K562 (cell line): ENCODE measurements around the gene WASL. TPM values are rescaled to one million over a fixed set of nuclear protein-coding genes. Genes with fewer than 3 reads are reported as not detected.

Experiments used
- ATF7 ChIP-seq: fragments of 450-650 bp; IDR thresholded peaks from 2 replicates; pipeline ENCODE4 v1.7.1; 2014; ENCODE audit warnings: mild to moderate bottlenecking, moderate library complexity
- DACH1 ChIP-seq: fragments of 450-650 bp; IDR thresholded peaks from 2 replicates; pipeline ENCODE4 v1.6.1; 2018; ENCODE audit not compliant: partially characterized antibody
- DMBX1 ChIP-seq: fragments of 250-450 bp; sonication (Bioruptor Pico); IDR thresholded peaks from 2 replicates; pipeline ENCODE4 v1.8.0; 2022; ENCODE audit warnings: inconsistent platforms, mild to moderate bottlenecking, moderate library complexity, borderline replicate concordance
- EP300 ChIP-seq: IDR thresholded peaks from 2 replicates; pipeline ENCODE4 v1.6.1; 2012; ENCODE audit warnings: low read length, improper control_type of control experiment
- ETV5 ChIP-seq: sonication (generic); formaldehyde crosslinking; IDR thresholded peaks from 2 replicates; pipeline ENCODE4 v1.4.0; 2020; ENCODE audit warnings: low read depth, mild to moderate bottlenecking, missing genetic modification reagents
- HOXB6 ChIP-seq: fragments of 250-450 bp; sonication (Bioruptor Pico); IDR thresholded peaks from 2 replicates; pipeline ENCODE4 v1.5.1; 2022; ENCODE audit warnings: mild to moderate bottlenecking, borderline replicate concordance
- MAFK ChIP-seq: IDR thresholded peaks from 2 replicates; pipeline ENCODE4 v1.6.1; 2011; ENCODE audit warnings: low read length, improper control_type of control experiment
- MTA2 ChIP-seq: fragments of 450-650 bp; IDR thresholded peaks from 2 replicates; pipeline ENCODE4 v1.6.1; 2016; ENCODE audit warnings: low read depth
- NBN ChIP-seq: fragments of 450-650 bp; IDR thresholded peaks from 2 replicates; pipeline ENCODE4 v1.6.1; 2016; ENCODE audit warnings: low read depth, mild to moderate bottlenecking
- SRF ChIP-seq, 2 experiments: fragments of 250-450, 450-650 bp in 1 of 2; sonication (Bioruptor Pico) in 1 of 2; sonication (generic) in 1 of 2; formaldehyde crosslinking; IDR thresholded peaks; 2 replicates each; pipeline versions ENCODE4 v1.5.0 to v1.5.1; 2020 to 2022; ENCODE audit warnings: mild to moderate bottlenecking in 1 of 2, missing genetic modification reagents in 1 of 2
- SRSF7 ChIP-seq: fragments of 200-400 bp; formaldehyde crosslinking; optimal IDR thresholded peaks from 2 replicates; pipeline ENCODE3; 2017; ENCODE audit warnings: mild to moderate bottlenecking, low read depth, low read length
- U2AF1 ChIP-seq: fragments of 200-400 bp; formaldehyde crosslinking; optimal IDR thresholded peaks from 2 replicates; pipeline ENCODE3; 2017; ENCODE audit warnings: mild to moderate bottlenecking, low read depth, low read length, moderate library complexity
- ZNF134 ChIP-seq: fragments of 250-450 bp; sonication (Bioruptor Pico); conservative IDR thresholded peaks from 2 replicates; pipeline ENCODE4 v1.4.0; 2020
- ZNF253 ChIP-seq: fragments of 250-450 bp; sonication (Bioruptor Pico); conservative IDR thresholded peaks from 2 replicates; pipeline ENCODE4 v1.6.1; 2021; ENCODE audit warnings: mild to moderate bottlenecking
- ZNF507 ChIP-seq: conservative IDR thresholded peaks from 2 replicates; pipeline ENCODE4 v1.6.1; 2017; ENCODE audit warnings: missing genetic modification characterization, missing compliant biosample characterization
- ZNF695 ChIP-seq: fragments of 450-650 bp; formaldehyde crosslinking; IDR thresholded peaks from 2 replicates; pipeline ENCODE4 v1.4.0; 2020; ENCODE audit warnings: mild to moderate bottlenecking, moderate library complexity
- ZNF76 ChIP-seq: fragments of 250-450 bp; sonication (Bioruptor Pico); IDR thresholded peaks from 2 replicates; pipeline ENCODE4 v1.4.0; 2020; ENCODE audit warnings: mild to moderate bottlenecking, moderate library complexity, borderline replicate concordance
- polyA plus RNA-seq, 8 experiments: library from polyadenylated mRNA; depleted of rRNA in 4 of 8; stranded (reverse) in 5 of 8; unstranded in 3 of 8; fragments of >200 nt; fragmentation: Nextera tagmentation in 2 of 8; fragmentation: Illumina TruSeq in 1 of 8; extraction: Ambion mirVana in 2 of 8; extraction: Trizol in 1 of 8; gene quantifications; 2 replicates each; pipeline versions ENCODE4 v1.2.1 to v1.2.3, GENCODE V29; 2011 to 2014; ENCODE audit warnings: inconsistent platforms in 1 of 8, missing spikeins in 1 of 8
- total RNA-seq, 7 experiments: library from RNA; depleted of rRNA in 6 of 7; stranded (reverse); fragments of >200 nt in 6 of 7; fragmentation: Illumina TruSeq in 2 of 7; extraction: Trizol in 2 of 7; gene quantifications; 2 replicates each; pipeline versions ENCODE4 v1.2.1 to v1.2.3, GENCODE V29; 2011 to 2021; ENCODE audit warnings: low replicate concordance in 1 of 7
- TF ChIP-seq, protein P1 (sequence below): fragments of 250-450 bp; sonication (Bioruptor Pico); IDR thresholded peaks from 2 replicates; pipeline ENCODE4 v1.5.0; 2022; ENCODE audit warnings: mild to moderate bottlenecking
- TF ChIP-seq, protein P2 (sequence below), 3 experiments: fragments of 200-800 bp in 1 of 3; fragments of 250-450 bp in 1 of 3; fragments of 450-650 bp in 1 of 3; sonication (Bioruptor Pico) in 1 of 3; sonication (Bioruptor generic) in 1 of 3; formaldehyde crosslinking in 1 of 3; IDR thresholded peaks; 2 replicates each; pipeline versions ENCODE4 v1.6.1 to v1.8.0; 2016 to 2022; ENCODE audit warnings: mild to moderate bottlenecking in 2 of 3, missing genetic modification characterization in 2 of 3, missing compliant biosample characterization in 1 of 3, moderate library complexity in 1 of 3
- TF ChIP-seq, protein P3 (sequence below): IDR thresholded peaks from 2 replicates; pipeline ENCODE4 v1.6.1; 2014; ENCODE audit warnings: antibody characterized with exemption
- TF ChIP-seq, protein P4 (sequence below): fragments of 250-450 bp; sonication (Bioruptor Pico); IDR thresholded peaks from 2 replicates; pipeline ENCODE4 v1.8.0; 2022; ENCODE audit warnings: inconsistent platforms, mild to moderate bottlenecking, moderate library complexity, borderline replicate concordance

Gene WASL
- total and polyA plus RNA-seq, 9 of the 15 experiments (the other 6 are each of a cell fraction or from before 2014, with no cell fraction given), result 3.2 to 13.9 (median 8.3) TPM

DNA sequence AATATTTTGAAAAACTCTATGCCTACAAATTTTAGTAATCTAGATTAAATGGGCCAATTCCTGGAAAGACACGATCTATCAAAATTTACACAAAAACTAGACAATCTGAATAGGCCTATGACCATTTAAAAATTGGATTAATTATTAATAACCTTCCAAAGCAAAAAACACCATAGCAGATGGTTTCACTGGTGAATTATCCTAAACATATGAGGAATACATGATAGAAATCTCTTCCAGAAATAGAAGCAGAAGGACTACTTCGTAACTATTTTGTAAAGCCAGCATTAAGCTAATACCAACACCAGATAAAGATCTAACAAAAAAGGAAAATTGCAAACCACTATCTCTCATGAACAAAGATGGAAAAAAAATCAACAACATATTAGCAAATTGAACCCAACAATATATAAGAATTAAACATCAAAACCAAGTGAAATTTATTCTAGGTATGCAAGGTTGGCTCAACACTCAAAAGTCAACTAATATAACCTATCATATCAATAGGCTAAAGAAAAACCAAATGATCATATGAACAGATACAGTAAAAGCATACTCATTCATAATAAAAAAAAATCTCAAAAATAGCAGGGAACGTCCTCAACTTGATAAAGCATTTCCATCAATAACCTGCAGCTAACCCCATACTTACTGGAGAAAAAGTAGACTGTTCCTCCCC is 16.3 kb downstream of the WASL start (continued):
- TF ChIP-seq ZNF134 (CRISPR knock-in tag) (no peak), HOXB6 (CRISPR knock-in tag) (no peak), MAFK (no peak), ATF7 (no peak), DMBX1 (CRISPR knock-in tag) (no peak), U2AF1 (no peak), ZNF507 (tag) (no peak), SRSF7 (no peak), EP300 (no peak), ZNF253 (no peak), DACH1 (peak; percentile 66), ZNF76 (CRISPR knock-in tag) (no peak), NBN (no peak), MTA2 (no peak), ETV5 (no peak), ZNF695 (CRISPR knock-in tag) (no peak), SRF (CRISPR knock-in tag; IDR thresholded peaks at IDR 0.05) (no peak)
- TF ChIP-seq, protein P1, sequence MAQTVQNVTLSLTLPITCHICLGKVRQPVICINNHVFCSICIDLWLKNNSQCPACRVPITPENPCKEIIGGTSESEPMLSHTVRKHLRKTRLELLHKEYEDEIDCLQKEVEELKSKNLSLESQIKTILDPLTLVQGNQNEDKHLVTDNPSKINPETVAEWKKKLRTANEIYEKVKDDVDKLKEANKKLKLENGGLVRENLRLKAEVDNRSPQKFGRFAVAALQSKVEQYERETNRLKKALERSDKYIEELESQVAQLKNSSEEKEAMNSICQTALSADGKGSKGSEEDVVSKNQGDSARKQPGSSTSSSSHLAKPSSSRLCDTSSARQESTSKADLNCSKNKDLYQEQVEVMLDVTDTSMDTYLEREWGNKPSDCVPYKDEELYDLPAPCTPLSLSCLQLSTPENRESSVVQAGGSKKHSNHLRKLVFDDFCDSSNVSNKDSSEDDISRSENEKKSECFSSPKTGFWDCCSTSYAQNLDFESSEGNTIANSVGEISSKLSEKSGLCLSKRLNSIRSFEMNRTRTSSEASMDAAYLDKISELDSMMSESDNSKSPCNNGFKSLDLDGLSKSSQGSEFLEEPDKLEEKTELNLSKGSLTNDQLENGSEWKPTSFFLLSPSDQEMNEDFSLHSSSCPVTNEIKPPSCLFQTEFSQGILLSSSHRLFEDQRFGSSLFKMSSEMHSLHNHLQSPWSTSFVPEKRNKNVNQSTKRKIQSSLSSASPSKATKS (CRISPR knock-in tag), result no peak
- TF ChIP-seq, protein P2, sequence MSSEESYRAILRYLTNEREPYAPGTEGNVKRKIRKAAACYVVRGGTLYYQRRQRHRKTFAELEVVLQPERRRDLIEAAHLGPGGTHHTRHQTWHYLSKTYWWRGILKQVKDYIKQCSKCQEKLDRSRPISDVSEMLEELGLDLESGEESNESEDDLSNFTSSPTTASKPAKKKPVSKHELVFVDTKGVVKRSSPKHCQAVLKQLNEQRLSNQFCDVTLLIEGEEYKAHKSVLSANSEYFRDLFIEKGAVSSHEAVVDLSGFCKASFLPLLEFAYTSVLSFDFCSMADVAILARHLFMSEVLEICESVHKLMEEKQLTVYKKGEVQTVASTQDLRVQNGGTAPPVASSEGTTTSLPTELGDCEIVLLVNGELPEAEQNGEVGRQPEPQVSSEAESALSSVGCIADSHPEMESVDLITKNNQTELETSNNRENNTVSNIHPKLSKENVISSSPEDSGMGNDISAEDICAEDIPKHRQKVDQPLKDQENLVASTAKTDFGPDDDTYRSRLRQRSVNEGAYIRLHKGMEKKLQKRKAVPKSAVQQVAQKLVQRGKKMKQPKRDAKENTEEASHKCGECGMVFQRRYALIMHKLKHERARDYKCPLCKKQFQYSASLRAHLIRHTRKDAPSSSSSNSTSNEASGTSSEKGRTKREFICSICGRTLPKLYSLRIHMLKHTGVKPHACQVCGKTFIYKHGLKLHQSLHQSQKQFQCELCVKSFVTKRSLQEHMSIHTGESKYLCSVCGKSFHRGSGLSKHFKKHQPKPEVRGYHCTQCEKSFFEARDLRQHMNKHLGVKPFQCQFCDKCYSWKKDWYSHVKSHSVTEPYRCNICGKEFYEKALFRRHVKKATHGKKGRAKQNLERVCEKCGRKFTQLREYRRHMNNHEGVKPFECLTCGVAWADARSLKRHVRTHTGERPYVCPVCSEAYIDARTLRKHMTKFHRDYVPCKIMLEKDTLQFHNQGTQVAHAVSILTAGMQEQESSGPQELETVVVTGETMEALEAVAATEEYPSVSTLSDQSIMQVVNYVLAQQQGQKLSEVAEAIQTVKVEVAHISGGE (CRISPR knock-in tag; IDR thresholded peaks at IDR 0.05), result no peak
- TF ChIP-seq, protein P3, sequence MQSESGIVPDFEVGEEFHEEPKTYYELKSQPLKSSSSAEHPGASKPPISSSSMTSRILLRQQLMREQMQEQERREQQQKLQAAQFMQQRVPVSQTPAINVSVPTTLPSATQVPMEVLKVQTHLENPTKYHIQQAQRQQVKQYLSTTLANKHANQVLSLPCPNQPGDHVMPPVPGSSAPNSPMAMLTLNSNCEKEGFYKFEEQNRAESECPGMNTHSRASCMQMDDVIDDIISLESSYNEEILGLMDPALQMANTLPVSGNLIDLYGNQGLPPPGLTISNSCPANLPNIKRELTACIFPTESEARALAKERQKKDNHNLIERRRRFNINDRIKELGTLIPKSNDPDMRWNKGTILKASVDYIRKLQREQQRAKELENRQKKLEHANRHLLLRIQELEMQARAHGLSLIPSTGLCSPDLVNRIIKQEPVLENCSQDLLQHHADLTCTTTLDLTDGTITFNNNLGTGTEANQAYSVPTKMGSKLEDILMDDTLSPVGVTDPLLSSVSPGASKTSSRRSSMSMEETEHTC, result no peak
- TF ChIP-seq, protein P4, sequence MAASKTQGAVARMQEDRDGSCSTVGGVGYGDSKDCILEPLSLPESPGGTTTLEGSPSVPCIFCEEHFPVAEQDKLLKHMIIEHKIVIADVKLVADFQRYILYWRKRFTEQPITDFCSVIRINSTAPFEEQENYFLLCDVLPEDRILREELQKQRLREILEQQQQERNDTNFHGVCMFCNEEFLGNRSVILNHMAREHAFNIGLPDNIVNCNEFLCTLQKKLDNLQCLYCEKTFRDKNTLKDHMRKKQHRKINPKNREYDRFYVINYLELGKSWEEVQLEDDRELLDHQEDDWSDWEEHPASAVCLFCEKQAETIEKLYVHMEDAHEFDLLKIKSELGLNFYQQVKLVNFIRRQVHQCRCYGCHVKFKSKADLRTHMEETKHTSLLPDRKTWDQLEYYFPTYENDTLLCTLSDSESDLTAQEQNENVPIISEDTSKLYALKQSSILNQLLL (CRISPR knock-in tag), result no peak
